ENCODE results near the gene SOX6. TPM values are rescaled to one million over a fixed set of nuclear protein-coding genes. Genes with fewer than 3 reads are reported as not detected.

Gene SOX6
- total RNA-seq, 2 donors from 2014 or later, result 3.1 to 15.5 TPM

DNA sequence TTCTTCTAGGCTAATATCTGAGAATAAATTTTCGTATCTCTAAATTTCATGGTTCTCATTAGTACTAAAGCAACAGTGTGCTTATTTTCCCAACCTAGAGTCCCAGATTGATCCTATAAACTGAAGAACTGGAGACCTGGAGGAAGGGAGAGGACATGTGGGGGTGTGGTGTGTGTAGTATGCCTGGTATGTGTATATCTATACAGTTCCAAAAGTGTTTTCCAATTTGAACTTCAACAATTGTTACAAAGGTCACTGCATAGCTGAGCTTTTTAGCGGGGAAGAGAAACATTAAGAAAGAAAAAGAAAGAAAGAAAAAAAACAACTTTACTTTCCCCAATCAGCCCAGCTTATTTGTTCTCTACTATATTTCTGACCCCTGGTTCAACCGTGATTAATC is 152.1 kb downstream of the SOX6 start:
- WGBS, result 85% methylated on average over 3 of the region's 3 CpGs
- no peak for DNase-seq (ENCODE audit: low spot score)
- intact Hi-C loops (cut with DNase I), result no loop called here
- H3K27ac ChIP-seq, result no peak overlapping the region
- H3K4me3 ChIP-seq, result no peak overlapping the region
- no peaks in the 10 kb centered on the region for H3K36me3 ChIP-seq
- no peaks in the 10 kb centered on the region for H3K4me1 ChIP-seq (replicated peaks)
- H3K9me3 ChIP-seq, result no peaks in the 10 kb centered on the region
- no peaks in the 10 kb centered on the region for H3K27me3 ChIP-seq (replicated peaks; ENCODE audit: insufficient read depth)
- TF ChIP-seq POLR2A (IDR thresholded peaks at IDR 0.05) (no peak), POLR2AphosphoS5 (IDR thresholded peaks at IDR 0.05) (no peak)
- TF ChIP-seq, protein P1, sequence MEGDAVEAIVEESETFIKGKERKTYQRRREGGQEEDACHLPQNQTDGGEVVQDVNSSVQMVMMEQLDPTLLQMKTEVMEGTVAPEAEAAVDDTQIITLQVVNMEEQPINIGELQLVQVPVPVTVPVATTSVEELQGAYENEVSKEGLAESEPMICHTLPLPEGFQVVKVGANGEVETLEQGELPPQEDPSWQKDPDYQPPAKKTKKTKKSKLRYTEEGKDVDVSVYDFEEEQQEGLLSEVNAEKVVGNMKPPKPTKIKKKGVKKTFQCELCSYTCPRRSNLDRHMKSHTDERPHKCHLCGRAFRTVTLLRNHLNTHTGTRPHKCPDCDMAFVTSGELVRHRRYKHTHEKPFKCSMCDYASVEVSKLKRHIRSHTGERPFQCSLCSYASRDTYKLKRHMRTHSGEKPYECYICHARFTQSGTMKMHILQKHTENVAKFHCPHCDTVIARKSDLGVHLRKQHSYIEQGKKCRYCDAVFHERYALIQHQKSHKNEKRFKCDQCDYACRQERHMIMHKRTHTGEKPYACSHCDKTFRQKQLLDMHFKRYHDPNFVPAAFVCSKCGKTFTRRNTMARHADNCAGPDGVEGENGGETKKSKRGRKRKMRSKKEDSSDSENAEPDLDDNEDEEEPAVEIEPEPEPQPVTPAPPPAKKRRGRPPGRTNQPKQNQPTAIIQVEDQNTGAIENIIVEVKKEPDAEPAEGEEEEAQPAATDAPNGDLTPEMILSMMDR (IDR thresholded peaks at IDR 0.05), result no peak

DNA sequence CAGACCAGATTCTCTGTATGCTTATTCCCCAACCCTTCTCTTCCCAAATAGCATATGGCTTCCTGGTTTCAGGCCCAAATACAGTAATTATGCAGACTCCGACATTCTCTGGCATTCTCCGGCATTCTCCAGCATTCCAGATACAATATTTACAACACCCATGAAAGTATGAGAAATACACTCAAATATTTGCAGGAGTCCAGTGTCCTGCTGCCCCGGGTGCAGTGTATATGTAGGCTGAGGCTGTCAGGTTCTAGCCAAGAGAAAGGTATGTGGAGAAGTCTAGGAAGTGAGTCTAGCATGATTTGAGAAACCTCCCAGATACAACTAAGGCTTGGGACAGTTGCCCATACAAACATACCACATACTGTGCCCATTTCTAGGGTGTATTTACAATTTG is 160.7 kb downstream of the SOX6 start:
- H3K4me1 ChIP-seq (replicated peaks), result no peaks in the 10 kb centered on the region
- no peak for DNase-seq (ENCODE audit: low spot score)
- no peaks in the 10 kb centered on the region for H3K27me3 ChIP-seq (replicated peaks; ENCODE audit: insufficient read depth)
- H3K27ac ChIP-seq, result no peak overlapping the region
- H3K4me3 ChIP-seq, result no peak overlapping the region
- H3K9me3 ChIP-seq, result no peaks in the 10 kb centered on the region
- 77% methylated on average over 3 of the region's 3 CpGs for WGBS
- no peaks in the 10 kb centered on the region for H3K36me3 ChIP-seq
- intact Hi-C loops (cut with DNase I), result no loop called here
- no peak for TF ChIP-seq POLR2AphosphoS5 (IDR thresholded peaks at IDR 0.05)
- TF ChIP-seq, protein P1 (IDR thresholded peaks at IDR 0.05), result no peak
- TF ChIP-seq POLR2A (IDR thresholded peaks at IDR 0.05), result no peak

DNA sequence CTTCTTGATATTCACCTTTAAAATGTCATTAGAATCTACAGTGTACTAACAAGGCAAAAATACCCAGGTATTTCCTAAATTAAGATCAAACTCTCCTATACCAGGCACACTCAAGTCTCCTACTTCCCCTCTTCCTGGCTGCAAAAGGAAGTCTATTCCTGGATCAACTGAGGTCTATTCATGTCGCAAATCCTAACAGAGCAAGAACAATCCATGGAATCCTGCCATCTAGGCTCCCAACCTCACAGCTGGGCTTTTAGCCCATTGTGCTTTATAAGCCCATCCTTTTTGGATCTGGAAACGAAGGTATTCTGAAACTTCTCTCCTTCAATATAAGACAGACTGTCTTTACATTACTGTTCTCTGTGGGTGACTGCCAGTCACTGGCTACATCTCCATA is 161.8 kb downstream of the SOX6 start:
- no peak overlapping the region for H3K27ac ChIP-seq
- no peaks in the 10 kb centered on the region for H3K27me3 ChIP-seq (replicated peaks; ENCODE audit: insufficient read depth)
- no peak for TF ChIP-seq POLR2A (IDR thresholded peaks at IDR 0.05)
- TF ChIP-seq, protein P1 (IDR thresholded peaks at IDR 0.05), result no peak
- TF ChIP-seq POLR2AphosphoS5 (IDR thresholded peaks at IDR 0.05), result no peak
- H3K4me3 ChIP-seq, result no peak overlapping the region
- no peaks in the 10 kb centered on the region for H3K4me1 ChIP-seq (replicated peaks)
- no peaks in the 10 kb centered on the region for H3K9me3 ChIP-seq
- intact Hi-C loops (cut with DNase I), result no loop called here
- H3K36me3 ChIP-seq, result no peaks in the 10 kb centered on the region
- WGBS, result 17% methylated on average over 2 of the region's 2 CpGs
- DNase-seq (ENCODE audit: low spot score), result no peak

DNA sequence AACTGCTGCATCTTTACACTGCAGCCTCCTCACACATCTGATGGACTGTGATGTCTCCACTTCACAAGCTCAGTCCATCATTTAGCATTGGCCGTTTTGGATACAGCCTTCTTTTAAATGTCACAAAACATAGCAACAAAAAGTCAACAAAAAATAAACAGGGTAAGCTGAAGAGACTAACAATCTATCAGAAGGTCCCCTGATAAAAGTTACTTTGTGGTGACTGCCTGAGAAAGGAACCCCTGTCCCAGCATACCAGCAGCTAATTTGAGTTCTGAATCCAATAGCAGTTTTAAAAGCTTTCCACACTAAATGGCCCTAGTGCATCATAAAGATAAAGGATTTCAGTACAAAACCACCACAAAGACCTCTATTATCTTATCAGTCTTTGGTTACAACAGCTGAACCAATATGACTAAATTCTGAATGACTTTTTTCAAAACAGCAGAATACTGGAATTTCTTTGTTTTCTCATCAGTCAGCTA is 162.4 kb downstream of the SOX6 start:
- Histone ChIP-seq H3K27ac (no peak overlapping the region), H3K27me3 (replicated peaks; ENCODE audit: insufficient read depth) (no peaks in the 10 kb centered on the region), H3K9me3 (no peaks in the 10 kb centered on the region), H3K4me1 (replicated peaks) (no peaks in the 10 kb centered on the region), H3K4me3 (no peak overlapping the region), H3K36me3 (no peaks in the 10 kb centered on the region)
- intact Hi-C loops (cut with DNase I), result no loop called here
- TF ChIP-seq POLR2A (IDR thresholded peaks at IDR 0.05), result no peak
- TF ChIP-seq, protein P1 (IDR thresholded peaks at IDR 0.05), result no peak
- TF ChIP-seq POLR2AphosphoS5 (IDR thresholded peaks at IDR 0.05), result no peak
- 53% methylated on average over 1 of the region's 1 CpG for WGBS
- no peak for DNase-seq (ENCODE audit: low spot score)

DNA sequence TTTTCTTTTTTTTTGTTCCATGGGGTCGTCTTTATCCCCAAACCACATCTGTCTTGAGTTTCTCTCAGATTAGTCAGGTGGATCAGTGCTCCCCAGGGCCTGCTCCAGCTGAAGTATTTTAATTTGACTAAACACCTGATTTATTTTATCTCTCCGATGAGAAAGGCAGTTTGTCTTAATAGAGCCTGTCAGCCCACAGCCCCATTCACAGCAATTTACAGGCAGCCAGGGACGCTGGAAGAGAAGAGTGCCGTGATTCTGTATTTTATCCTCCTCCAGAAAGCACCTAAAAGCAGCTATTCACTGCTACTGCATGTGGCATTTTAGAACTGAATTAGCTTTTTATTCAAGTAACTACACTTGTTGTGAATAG is 164.5 kb downstream of the SOX6 start:
- Histone ChIP-seq H3K36me3 (no peaks in the 10 kb centered on the region), H3K4me1 (replicated peaks) (no peaks in the 10 kb centered on the region), H3K9me3 (no peaks in the 10 kb centered on the region), H3K27ac (no peak overlapping the region), H3K27me3 (replicated peaks; ENCODE audit: insufficient read depth) (no peaks in the 10 kb centered on the region), H3K4me3 (no peak overlapping the region)
- intact Hi-C loops (cut with DNase I), result no loop called here
- TF ChIP-seq, protein P1 (IDR thresholded peaks at IDR 0.05), result no peak
- no peak for TF ChIP-seq POLR2AphosphoS5 (IDR thresholded peaks at IDR 0.05)
- TF ChIP-seq POLR2A (IDR thresholded peaks at IDR 0.05), result no peak
- DNase-seq (ENCODE audit: low spot score), result no peak
- WGBS, result 58% methylated on average over 4 of the region's 4 CpGs

Data from prostate gland (tissue), 2 donors.